NCI-H2227 treated with DMSO at 0.1 percent for 48 hours (cell line): ENCODE results near the gene COL13A1.

Experiments used
- DNase-seq: peaks from one replicate; lab custom pipeline; 2025; lab: John Stamatoyannopoulos, UW

COL13A1 gene

DNA sequence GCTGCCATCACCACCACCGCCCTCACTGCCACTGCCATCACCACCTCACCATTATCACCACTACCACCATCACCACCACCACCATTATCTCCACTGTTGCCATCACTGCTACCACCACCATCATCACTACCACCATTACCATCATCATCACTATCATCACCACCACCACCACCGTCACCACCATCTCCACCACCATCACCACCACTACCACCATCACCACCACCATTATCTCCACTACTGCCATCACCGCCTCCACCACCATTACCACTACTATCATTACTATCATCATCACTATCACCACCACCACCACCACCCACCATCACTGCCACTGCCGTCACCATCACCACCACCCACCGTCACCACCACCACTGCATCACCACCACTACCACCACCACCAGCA lies 9.9 kb upstream of the COL13A1 start:
- no peak for DNase-seq

DNA sequence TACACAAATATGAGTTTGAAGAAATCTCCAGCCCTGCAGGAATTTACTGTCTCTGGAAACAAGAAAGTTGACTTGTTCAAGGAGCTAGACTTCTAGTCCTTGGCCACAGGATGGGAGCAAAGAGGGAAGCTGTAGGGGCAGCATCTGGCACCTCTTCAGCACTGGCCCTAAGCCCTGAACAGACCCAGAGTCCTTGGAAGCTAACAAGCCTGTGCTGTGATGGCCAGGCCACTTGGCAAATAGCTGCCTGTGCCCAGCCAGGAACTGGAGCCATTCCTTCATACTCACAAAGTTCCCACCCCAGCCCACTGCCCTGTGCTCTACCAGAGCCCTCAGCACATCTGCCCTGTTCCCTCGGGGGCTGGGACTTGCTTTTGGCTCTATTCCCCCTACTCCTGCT lies 9.4 kb upstream of the COL13A1 start:
- no peak for DNase-seq

DNA sequence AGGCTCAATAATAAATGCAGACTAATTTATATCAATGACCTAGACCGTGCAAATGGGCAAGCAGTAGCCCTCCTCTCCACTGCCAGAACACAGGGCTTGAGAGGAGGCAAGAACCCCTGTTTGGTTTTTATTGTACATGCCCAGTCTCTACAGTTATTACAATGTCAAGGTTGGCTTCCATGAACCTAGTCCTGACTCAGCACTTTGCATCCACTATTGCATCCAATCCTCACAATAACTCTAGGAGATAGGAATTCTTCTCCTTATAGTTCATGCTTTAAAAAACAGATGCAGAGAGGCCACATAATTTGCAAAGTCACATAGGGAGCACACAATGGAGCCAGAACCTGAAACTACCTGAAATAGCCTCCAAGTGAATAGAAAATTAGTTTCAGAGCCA lies 7.0 kb upstream of the COL13A1 start:
- no peak for DNase-seq

DNA sequence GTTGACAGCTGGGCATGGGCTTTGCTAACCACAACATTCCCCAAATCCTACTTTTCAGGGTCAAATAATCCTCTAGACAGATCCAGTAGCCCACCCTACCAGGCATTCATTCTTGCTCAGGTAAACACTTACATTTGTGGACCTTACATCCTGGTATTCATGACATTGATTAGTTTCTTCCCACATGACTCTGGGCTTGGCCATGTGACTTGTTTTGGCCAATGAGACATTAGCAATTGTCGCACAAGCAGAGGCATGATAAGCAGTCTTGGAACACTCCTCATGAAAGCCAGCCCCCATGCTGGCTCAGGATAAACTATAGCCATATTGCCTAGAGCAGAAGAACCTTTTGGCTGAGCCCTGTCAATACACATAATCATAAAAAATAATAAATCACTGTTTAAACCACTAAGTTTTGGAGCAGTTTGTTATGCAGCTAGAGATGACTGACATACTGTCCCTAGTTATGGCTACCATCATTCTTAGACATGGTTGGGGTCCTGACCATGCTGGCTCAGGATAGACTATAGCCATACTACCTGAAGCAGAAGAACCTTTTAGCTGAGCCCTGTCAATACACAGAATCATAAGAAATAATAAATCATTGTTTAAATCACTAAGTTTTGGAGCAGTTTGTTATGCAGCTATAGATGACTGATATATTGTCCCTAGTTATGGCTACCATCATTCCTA lies 6.3 kb upstream of the COL13A1 start:
- no peak for DNase-seq

DNA sequence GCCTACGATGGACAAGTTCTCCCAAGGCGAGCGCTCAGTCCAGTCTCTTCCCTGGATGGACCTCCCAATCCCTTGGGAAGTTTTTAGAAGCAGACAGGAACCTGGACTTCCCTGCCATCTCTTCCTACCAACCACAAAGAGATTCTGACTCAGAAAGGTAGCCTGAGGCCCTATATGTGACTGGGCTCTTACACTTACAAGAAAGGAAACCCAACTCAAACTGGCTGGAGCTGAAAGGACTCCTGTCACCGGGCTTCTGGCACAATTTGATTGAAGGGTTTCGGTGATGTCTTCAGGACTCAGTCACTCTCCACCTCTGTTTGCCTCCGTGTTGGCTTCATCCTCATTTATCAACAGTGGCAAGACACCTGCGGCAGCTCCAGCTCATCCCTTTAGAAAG lies 3.7 kb upstream of the COL13A1 start:
- no peak for DNase-seq

DNA sequence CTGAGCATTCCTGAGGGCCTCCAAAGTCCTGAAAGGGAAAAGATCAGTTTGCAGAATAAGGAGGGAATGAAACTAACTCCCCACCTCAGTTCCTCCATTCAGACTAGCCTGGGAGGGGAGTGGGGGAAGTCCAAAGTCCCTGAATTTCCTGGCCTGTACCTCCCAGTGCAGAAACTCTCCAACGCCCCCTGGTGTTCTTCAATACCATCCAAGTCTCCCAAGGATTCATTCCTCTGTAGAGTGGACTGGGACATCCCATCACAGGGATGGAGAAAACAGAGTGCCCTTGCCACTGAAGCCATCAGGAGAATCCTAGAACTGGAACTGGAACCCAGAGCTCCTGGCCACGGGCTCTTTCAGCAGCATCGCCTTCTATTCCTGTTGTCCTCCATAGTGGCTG lies 1.6 kb upstream of the COL13A1 start:
- DNase-seq, result peak; percentile 7

DNA sequence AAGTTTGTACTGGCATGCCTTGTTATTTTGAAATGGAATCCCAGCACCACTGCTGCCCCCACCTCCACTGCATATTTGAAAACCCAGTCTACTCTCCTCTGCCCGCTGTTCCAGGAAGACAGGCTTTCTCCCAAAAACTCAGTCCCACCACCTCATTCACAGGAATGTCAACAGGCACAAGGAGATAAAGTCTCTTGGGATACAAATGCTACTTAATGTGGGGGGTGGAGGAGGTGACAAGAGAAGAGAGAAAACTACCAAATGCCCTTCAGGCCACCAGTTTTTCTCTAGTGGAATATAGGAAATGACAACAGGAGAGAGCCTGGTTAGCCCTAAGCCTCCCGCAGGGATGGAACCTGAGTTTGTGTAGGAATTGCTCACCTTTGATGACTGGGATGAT lies 1.0 kb upstream of the COL13A1 start:
- DNase-seq, result no peak

DNA sequence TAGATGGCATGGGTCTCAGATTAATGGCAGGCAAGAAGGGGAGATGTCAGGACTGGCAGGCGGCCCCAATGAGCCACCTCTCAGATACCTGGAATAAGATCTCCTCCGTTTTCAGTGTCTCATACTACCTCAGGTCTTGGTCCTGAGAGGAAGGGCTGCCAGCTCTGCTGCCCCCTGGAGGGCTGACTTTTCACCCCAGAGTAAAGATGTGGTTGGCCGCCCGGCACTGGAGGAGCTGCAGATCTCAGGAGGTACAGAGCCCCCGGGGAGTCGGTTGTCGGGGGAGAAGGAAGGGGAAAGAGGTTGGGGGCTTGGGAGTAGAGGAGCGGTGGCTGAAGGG lies 642 bp upstream of the COL13A1 start:
- DNase-seq, result no peak

DNA sequence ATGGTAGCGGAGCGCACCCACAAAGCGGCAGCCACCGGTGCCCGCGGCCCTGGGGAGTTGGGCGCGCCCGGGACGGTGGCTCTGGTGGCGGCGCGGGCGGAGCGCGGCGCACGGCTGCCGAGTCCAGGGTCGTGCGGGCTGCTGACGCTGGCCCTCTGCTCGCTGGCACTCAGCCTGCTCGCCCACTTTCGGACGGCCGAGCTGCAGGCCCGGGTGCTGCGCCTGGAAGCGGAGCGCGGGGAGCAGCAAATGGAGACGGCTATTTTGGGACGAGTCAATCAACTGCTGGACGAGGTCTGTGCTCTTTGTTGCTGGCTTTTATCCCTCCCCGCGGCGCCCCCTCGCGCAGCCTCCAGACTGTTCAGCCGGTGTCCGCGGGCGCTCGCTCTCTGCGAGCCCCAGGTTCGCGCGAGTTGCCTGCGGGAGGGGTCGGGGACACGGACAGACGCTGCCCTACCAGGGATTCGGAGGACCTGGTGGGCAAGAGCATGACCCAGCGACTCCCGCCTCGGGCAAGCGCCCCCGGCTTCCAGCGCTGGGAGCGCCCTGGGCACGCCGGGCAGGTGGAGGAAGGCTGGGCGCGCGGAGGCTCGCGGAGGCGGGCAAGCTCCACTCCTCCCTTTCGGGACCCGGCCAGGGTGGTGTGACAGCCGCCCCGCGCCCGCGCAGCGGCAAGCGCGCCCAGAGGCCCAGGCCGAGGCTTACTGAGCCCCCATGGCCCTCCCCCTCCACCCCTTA lies 887 bp downstream of the COL13A1 start:
- DNase-seq, result peak; percentile 22

DNA sequence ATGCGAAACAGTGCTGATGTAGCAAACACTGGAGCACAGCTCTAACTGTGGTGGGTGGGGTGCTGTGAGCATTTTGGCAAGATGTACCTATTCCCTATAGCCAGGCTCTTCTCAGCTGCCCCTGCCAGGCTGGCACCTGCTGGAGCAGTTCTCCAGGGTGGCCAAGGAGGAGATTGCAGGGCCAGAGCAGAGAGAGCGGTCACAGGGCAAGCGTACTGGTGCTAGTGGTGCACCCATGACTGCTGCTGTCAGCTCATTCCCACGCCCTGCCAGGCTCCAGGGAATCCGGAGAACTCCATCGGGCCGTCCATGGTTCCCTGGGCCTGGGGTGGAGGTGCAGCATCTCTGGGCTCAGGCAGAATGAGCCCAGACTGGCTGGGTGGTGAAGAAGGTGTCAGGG lies 2.1 kb downstream of the COL13A1 start:
- DNase-seq, result no peak

DNA sequence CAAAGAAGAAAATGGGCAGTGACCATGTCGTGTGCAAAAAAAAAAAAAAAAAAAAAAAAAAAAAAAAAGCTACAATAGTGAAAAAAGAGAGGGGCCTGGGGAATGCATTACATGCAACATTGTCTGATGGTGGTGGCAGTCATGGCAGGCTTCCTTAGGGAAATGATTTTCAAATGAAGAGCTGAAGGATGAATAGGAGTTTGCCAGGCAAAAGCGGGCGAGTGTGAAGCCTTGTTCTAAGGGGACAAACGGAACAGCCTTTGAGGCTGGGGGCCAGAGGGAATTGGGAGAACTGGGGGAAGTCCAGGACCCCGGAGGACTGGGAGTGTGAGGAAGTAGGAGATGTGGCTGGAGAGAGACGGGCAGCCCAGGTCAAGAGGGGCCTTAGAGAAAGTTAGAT lies 3.1 kb downstream of the COL13A1 start:
- DNase-seq, result no peak

DNA sequence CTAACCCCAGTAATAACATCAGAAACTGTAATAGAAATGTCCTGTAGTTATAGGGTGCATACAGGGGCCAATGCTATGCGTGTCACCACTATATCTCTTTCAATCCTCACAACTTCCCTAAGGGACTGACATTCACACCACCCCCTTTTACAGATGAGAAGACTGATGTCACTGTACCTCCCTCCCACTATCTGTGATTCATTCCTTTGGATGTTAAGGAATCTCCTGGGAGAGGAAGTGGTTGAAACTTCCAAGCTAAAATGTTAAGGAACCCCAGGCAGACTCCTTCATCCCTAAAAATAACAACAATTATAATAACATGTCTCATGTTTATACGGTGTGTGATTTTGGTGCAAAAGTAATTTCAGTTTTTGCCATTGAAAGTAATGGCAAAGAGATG lies 5.4 kb downstream of the COL13A1 start:
- no peak for DNase-seq

DNA sequence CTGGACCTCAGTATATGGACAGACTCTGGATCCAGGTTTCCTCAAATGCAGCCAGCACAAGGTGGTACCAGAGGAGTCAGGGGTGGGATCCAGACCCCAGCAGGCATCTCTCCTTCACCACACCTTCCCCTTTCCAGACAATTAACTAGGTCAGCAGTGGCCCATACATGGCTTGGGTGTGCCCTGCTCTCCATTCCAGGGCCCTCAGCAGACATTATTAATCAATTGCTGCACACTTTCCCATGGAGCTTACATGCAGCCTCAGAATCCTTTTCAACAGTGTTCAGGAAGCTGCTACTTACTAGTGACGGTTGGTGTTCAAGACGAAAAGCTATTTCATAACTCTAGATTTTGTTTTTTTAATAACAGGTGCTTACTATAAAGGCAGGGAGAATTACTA lies 6.0 kb downstream of the COL13A1 start:
- DNase-seq, result no peak

DNA sequence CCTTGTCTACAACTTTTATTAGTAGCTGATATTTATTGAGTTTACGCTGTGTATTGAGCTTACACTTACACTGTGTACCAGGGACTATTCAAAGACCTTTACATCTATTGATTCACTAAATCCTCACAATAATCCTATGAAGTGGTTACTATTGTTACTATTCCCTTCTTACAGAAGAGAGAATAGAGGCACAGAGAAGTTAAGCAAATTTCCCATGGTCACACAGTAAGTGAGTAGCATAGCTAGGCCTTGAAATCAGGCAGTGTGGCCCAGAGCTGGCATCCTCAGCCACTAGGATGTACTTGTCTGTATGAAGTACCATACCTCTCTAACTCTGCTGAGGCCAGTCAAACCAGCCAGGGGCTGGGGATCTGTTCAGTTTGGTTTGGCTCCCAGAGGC lies 7.6 kb downstream of the COL13A1 start:
- no peak for DNase-seq

DNA sequence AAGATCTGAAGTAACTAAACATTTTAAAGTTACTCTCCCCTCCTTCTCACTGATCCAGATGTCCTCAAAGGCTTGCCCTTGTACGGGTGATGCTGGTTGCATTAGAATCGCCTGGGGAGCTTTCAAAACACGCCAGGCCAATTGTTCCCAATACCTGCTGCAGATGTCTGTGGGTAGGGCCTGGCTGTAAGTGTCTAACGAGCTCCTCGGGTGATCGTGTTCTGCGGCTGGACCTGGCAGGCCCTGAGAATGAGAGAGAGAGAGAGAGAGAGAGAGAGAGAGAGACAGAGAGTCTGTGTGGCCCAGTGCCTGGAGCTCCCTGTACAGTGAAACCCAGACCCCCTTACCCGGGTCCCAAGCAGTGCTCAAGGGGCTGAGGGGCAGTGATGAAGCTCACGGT lies 8.4 kb downstream of the COL13A1 start:
- no peak for DNase-seq

DNA sequence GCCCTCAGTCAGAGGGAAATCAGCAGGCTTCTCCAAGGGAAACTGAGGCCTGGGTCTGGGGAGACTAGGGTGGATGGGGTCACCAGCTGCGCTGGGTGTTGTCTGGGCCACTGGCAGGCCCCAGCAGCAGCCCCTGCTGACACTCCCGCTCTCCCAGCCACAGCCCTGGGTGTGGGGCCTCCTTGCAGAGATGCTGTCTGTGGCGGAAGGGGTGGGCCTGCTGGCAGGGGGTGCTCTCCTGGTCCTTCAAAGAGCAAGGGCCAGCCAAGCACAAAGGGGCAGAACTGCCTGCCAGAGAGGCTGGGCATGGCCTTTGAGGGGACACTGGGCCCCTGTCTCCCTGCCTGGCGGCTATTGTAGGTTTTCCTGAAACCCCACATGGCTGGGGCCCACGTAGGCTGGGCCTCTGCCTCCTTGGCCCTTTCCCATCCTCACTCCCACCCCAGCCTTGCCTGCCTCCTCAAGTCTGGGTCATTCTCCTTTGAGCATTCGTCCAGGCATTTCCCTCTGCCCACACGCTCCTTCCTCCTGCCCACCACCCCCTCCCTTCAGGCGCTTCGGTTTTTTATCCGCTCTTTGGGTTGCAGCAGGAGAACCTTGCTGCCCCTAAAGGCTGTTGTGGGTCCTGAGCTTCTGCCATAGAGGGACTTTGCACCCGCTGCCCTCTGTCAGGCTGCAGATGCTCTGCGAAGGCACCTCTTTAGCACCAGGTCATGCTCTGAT lies 9.1 kb downstream of the COL13A1 start:
- no peak for DNase-seq

DNA sequence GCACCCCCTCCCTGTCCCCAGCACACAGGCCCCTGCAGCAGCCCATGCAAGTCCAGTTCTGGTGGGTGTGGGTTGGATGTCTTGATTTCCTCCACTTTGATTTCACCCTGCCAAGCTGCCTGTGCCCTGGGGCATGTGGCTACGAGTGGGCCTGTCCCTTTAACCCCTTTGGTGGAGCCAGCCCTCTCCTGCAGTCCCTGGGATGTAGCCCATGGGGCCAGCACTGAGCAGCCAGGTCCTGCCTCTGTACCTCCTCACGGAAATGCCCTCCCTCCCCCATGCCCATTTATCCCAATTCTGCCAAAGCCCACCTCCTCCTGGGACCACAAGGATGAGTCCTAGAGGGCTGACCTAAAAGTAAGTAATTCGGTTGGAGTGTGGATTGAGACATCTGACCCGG lies 11.9 kb downstream of the COL13A1 start:
- no peak for DNase-seq

DNA sequence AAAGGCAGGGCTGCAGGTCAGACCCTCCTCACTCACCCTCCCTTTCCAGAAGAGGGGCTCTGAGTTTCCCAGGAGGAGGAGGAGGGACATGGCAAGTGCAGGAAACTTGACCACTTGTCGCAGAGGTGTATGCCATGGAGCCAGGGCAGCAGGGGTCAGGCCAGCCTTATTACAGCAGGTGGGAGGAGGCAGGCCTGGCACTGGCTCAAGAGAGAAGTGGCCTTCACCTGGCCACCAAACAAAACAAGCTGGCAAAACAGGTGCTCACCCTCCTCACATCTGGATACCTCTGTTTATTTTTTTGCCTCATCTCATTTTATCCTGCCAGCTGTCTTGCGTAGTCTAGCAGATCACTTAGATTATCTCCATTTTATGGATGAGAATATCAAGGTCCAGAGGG lies 12.5 kb downstream of the COL13A1 start:
- DNase-seq, result no peak

DNA sequence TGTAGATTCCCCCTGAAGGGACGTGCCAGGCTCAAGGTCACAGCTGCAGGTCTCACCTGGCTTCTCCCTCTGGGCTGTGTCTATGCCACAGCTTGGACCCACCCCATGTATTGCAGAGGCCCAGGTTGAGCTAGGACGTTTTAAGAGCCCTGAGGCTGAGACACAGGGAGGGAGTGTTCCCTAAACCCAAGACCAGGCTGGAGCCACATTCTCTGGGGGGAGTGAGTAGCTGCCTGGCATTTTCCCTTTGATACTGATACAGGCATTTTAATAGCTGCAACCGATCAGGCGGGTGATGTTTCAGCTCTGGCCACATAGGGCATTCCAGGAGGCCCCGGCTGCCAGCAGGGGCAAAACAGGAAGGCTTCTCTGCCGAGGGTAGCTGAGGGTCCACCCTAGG lies 13.4 kb downstream of the COL13A1 start:
- DNase-seq, result no peak

DNA sequence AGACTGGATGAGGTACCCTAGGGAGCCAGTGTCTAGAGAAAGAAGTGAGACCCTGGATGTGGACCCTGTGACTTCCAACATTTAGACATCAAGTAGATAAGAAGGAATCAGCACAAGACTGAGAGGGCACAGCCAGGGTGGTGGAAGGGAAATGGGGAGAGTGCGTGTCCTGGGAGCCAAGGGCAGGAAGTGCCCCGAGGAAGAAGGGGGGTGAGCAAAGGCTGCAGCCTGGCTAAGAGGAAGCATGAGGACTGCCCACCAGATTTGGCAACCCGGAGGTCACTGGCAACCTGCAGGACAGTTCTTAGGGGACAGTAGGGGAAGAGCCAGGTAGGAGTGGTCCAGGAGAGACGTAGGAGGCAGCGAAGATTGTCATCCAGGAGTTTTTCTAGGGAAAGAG lies 14.8 kb downstream of the COL13A1 start:
- DNase-seq, result no peak

DNA sequence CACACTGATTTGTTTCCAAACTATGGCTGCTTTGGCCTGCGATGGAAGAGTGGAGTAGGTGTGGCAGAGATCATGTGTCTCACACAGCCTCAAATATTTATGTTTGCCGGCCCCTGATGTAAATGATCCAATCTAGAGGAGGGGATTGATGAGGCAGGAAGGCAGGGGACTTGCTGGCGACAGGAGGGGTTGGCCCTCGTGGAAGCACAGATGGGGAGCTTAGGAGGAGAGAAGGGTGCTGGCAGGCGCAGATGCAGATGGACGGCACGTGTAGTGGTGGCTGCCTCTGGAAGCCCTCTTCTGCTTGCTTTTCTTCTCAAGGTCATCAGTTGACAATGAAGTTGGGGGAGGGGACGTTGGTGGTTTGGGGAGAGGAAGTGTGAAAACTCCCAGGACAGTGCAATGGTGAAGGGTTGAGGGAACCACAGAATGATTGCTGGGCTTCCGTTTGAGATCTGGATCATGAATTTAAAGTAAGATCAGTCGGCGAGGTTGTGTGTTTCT lies 15.4 kb downstream of the COL13A1 start:
- DNase-seq, result no peak

DNA sequence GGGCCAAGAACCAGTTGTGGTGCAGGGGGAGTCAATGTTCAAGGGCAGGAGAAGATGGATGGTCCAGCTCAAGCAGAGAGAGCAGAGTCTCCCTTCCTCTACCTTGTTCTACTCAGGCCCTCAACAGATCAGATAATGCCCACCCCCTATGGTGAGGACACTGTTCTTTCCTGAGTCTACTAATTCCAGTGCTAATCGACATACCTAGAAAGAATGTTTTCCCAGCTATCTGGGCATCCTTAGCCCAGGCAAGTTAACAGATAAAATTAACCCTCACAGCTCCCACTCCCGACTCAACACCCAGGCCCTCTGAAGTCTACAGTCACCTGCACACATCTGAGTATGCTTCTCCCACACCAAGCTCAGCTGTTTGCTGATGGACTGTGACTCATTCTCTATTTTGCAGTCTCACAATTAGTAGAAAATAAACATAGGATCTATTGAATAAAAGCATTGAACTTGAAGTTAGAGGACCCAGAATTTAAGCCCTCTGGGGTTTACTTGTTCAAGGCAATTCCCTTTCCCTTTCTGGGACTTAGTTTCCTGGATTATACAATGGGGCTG lies 17.1 kb downstream of the COL13A1 start:
- DNase-seq, result no peak
